ENCODE data around the gene BRD7. TPM values are rescaled to one million over a fixed set of nuclear protein-coding genes. Genes with fewer than 3 reads are reported as not detected.

Gene BRD7
- total and polyA plus RNA-seq, 2 of the 13 experiments (the other 11 are each of a cell fraction or from before 2014, with no cell fraction given), result 82.3 to 149 TPM

- ChIA-PET CTCF (ENCODE audit: low intra/inter-chr PET ratio, low total read pairs) (no interaction called here), POLR2A (interaction anchor here (1.0 to 2.3 kb wide), 4 partner anchors 9 to 21 kb away, joined by 3 to 12 read pairs (median 6); no protein-coding TSS in a partner anchor)
- WGBS (ENCODE audit: low lambda C conversion rate), result 32% methylated on average over 23 of the region's 33 CpGs
- Histone ChIP-seq H3K9ac (ENCODE audit: insufficient read depth, low read depth, low read length) (peak overlapping the region; percentile 16; the same call in 1 of the 2 replicates), H3K9me3 (ENCODE audit: low read length) (no peaks in the 10 kb centered on the region), H3K27me3 (ENCODE audit: control insufficient read depth in 1 of 2, insufficient read depth in 2 of 2, low read length in 2 of 2) (peaks cover 0 to 19% of the 10 kb centered on the region in 2 experiments; a peak in 2 of 5 replicates), H4K20me1 (ENCODE audit: insufficient read depth, low read length) (no peaks in the 10 kb centered on the region), H3K4me1 (ENCODE audit: insufficient read depth, low read length) (peaks cover 41% of the 10 kb centered on the region), H3K27ac (ENCODE audit: extremely low read length, insufficient read depth, low read length) (no peak overlapping the region), H2AFZ (ENCODE audit: low read length) (no peak overlapping the region), H3K36me3 (replicated peaks in 1 of 2; ENCODE audit: control insufficient read depth in 1 of 2, insufficient read depth in 2 of 2, low read length in 2 of 2) (no peaks in the 10 kb centered on the region), H3K79me2 (ENCODE audit: insufficient read depth, low read length) (no peaks in the 10 kb centered on the region), H3K4me2 (ENCODE audit: low read depth, low read length) (peak overlapping the region; percentile 73), H3K4me3 (replicated peaks in 1 of 3; ENCODE audit: insufficient read depth in 1 of 3, low read depth in 2 of 3, low read length in 3 of 3) (peak overlapping the region in 1 of 3 experiments; percentile 52; a peak in 1 of 6 replicates)
- no TSS peak for BruUV-seq (replicated peaks)
- ATAC-seq, result peak; percentile 64
- peak; percentile 80 for DNase-seq (ENCODE audit: low spot score)
- peak; percentile 63 for FAIRE-seq
- in situ Hi-C loops (cut with HindIII; ENCODE audit: extremely low pct_ligation_motif_present, low pct_unique_long_range_greater_than_20kb), result loop anchor here (5.0 kb wide), 1 partner anchor 37 kb away; the partner anchor contains the start of gene ADCY7
- intact Hi-C loops (cut with micrococcal nuclease; ENCODE audit: unreplicated experiment), result loop anchor here (5.0 kb wide), 1 partner anchor 47 kb away; no protein-coding TSS in a partner anchor
- TF ChIP-seq GABPB1 (CRISPR knock-in tag; IDR thresholded peaks at IDR 0.05) (peak; percentile 13; the same call in 1 of the 2 replicates), ZNF839 (CRISPR knock-in tag; IDR thresholded peaks at IDR 0.05; ENCODE audit: borderline replicate concordance) (no peak), FOXJ3 (CRISPR knock-in tag; IDR thresholded peaks at IDR 0.05; ENCODE audit: borderline replicate concordance) (0 out of 2 replicates have a peak, but pooled peaks have one; percentile 18), AGO1 (IDR thresholded peaks at IDR 0.05; ENCODE audit: low read depth, low read length, poor library complexity, severe bottlenecking) (peak; percentile 23), ZNF687 (CRISPR knock-in tag; IDR thresholded peaks at IDR 0.05) (peak; percentile 64), HNF1A (IDR thresholded peaks at IDR 0.05; ENCODE audit: low read depth) (no peak), HNF1A (CRISPR knock-in tag; IDR thresholded peaks at IDR 0.05; ENCODE audit: borderline replicate concordance) (0 out of 2 replicates have a peak, but pooled peaks have one; percentile 21), CENPX (CRISPR knock-in tag; IDR thresholded peaks at IDR 0.05) (no peak), ZNF513 (CRISPR knock-in tag; conservative IDR thresholded peaks at IDR 0.05) (0 out of 2 replicates have a peak, but pooled peaks have one; percentile 45), IKZF4 (CRISPR knock-in tag; IDR thresholded peaks at IDR 0.05; ENCODE audit: borderline replicate concordance, low read depth, not compliant biosample characterization) (peak; percentile 59)
Observed at GRCh38 chr16:50303605-50304466, 65.0 kb downstream of the BRD7 start.

All from HepG2 (cell line).